GM10266 (cell line): Measurements from ENCODE around the gene BNIP1.

Source experiments
- DNase-seq: peaks from one replicate; pipeline ENCODE4 v3.0.0; 2012; ENCODE audit errors: extremely low spot score
- CTCF ChIP-seq: IDR thresholded peaks from 2 replicates; pipeline ENCODE4 v1.5.1; 2012; ENCODE audit warnings: mild to moderate bottlenecking, low read depth; ENCODE audit not compliant: control insufficient read depth, insufficient read depth; ENCODE audit errors: missing control alignments

BNIP1 gene

DNA sequence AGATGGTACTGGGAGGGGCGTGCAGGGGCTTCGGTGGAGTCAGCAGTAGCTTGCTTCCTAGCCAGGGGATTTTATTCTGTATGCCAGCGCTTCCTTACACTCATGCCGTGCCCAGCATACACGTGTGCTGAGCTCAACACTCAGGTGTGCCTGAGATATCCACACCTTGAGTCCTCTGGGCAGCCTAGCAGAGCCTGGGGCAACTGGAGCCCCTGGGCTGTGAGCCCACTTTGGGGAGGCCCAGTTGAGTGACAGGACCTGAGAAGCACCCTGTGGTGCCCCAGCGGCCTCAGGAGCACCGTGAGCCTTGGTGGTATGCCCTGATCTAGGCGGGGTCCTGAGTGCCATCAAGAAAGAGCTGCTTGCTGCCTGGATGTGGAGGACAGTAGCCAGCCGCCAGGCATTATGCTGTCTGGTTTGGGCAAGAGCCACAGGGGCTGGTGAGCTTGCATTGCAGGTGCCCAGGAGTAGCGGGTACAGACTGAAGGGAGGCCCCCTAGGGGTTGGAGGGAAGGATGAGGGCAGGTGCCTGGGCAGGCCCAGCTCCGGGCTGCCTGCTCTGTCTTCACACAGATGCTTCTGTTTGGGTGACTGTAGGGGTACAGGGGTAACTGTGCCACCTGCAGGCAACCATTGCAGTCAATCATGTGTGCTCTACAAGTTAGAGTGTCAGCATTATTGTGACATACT lies 42.9 kb downstream of the BNIP1 start:
- TF ChIP-seq CTCF = no peak
- DNase-seq = no peak

- no peak for DNase-seq
- TF ChIP-seq CTCF = no peak
Observed at GRCh38 chr5:173188280-173188679, 43.9 kb downstream of the BNIP1 start.

GRCh38 chr5:173191015-173191414 lies 46.7 kb downstream of the BNIP1 start:
- TF ChIP-seq CTCF = no peak
- DNase-seq = no peak

GRCh38 chr5:173191561-173191960 lies 47.2 kb downstream of the BNIP1 start:
- TF ChIP-seq CTCF = no peak
- no peak for DNase-seq

DNA sequence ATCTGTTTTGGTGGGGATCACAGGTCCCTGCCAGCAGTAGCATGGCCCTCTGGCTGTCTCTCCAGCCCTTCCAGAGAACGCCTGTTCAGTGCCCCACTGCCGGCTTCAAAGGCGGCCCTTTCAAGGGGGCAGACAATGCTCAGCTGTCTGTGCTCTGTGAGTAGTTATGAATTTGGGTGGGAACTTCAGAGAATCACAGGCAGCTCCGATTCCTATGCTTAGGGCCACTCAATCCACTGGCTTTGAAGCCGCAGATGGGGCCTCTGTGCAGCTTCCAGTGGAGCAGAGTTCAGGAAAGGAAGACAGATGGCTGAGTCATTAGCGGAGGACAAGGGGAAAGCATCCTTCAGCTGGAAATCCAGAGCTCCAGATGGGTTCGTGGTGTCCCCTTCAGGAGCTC lies 48.2 kb downstream of the BNIP1 start:
- DNase-seq = no peak
- TF ChIP-seq CTCF = no peak

DNA sequence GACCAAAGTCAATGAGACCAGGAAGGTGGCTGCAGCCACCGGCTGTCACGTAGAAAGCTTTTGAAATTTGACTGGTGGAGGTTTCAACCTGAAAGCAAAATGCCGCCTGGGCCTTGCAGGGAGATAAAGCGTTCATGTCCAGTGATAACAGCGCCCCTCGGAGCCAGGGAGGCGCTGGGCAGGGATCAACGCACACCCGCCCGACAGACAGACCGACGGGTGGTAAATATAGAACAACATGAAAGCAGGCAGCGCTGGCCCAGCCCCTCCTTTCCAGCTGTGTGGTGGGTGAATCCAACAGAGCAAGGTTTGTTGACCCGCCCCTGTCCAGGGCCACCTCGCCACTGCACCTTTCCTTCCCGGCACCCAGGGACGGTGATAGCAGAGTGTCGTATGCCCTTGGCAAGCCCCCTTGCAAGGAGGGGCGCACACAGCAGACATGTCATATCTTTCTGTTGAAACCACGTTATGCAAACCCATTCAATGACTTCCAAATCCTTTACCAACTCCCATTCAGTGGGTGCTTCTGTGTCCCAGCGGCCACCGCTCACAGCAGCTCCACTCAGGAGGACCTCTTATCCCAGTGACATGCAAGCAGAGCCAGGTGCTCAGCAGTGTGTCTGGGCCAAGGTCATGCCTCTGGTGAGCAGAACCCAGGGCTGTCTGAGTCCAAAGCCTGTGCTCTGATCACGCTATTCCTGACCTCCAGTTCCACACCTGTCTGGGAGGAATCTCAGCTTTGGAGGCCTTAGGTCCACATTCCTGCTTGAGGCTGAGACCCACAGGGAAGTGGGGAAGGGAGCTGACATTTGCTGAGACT lies 52.0 kb downstream of the BNIP1 start:
- no peak for TF ChIP-seq CTCF
- DNase-seq = no peak

- DNase-seq = no peak
- no peak for TF ChIP-seq CTCF
Observed at GRCh38 chr5:173197375-173197891, 53.1 kb downstream of the BNIP1 start.
